GM18861 (cell line): ENCODE measurements around the gene SLC4A5.

Experiments used
- ATAC-seq: cut with Tn5 transposase; IDR thresholded peaks from one replicate; pipeline ENCODE4 v1.9.1; 2021; ENCODE audit not compliant: unreplicated experiment

The SLC4A5 gene

GRCh38 chr2:74343316-74343715 lies at the start of gene SLC4A5:
TSS of gene SLC4A5 (minus strand) at chr2:74343416. CDS start at chr2:74315023, 28,393 bp downstream.
- no peak for ATAC-seq

GRCh38 chr2:74392449-74392743 lies 49.2 kb upstream of the SLC4A5 start:
- ATAC-seq, result no peak

GRCh38 chr2:74391580-74392448 lies 48.6 kb upstream of the SLC4A5 start:
- ATAC-seq, result peak; percentile 48

- ATAC-seq, result peak; percentile 27
Observed at GRCh38 chr2:74391209-74391579, 48.0 kb upstream of the SLC4A5 start.

- no peak for ATAC-seq
Observed at GRCh38 chr2:74390606-74391005, 47.4 kb upstream of the SLC4A5 start.

GRCh38 chr2:74387346-74387745 lies 44.1 kb upstream of the SLC4A5 start:
- no peak for ATAC-seq

- ATAC-seq, result no peak
Observed at GRCh38 chr2:74385396-74385795, 42.2 kb upstream of the SLC4A5 start.

GRCh38 chr2:74384051-74384450 lies 40.8 kb upstream of the SLC4A5 start:
- no peak for ATAC-seq

- ATAC-seq, result no peak
Observed at GRCh38 chr2:74383254-74383653, 40.0 kb upstream of the SLC4A5 start.

GRCh38 chr2:74381751-74382150 lies 38.5 kb upstream of the SLC4A5 start:
- ATAC-seq, result no peak

- no peak for ATAC-seq
Observed at GRCh38 chr2:74379851-74380789, 36.9 kb upstream of the SLC4A5 start, which contains the start of gene DCTN1. TSS of gene DCTN1 (minus strand) at chr2:74380311. CDS start at chr2:74380037, 274 bp downstream.

- no peak for ATAC-seq
Observed at GRCh38 chr2:74378007-74378406, 34.8 kb upstream of the SLC4A5 start.

GRCh38 chr2:74375838-74376237 lies 32.6 kb upstream of the SLC4A5 start:
- ATAC-seq, result no peak

- ATAC-seq, result no peak
Observed at GRCh38 chr2:74374509-74375205, 31.4 kb upstream of the SLC4A5 start.

- ATAC-seq, result no peak
Observed at GRCh38 chr2:74373985-74374384, 30.8 kb upstream of the SLC4A5 start.

GRCh38 chr2:74373221-74373676 lies 30.0 kb upstream of the SLC4A5 start:
- ATAC-seq, result no peak

GRCh38 chr2:74372674-74373073 lies 29.5 kb upstream of the SLC4A5 start:
- ATAC-seq, result no peak

- no peak for ATAC-seq
Observed at GRCh38 chr2:74371421-74371820, 28.2 kb upstream of the SLC4A5 start.

- ATAC-seq, result no peak
Observed at GRCh38 chr2:74369976-74370375, 26.8 kb upstream of the SLC4A5 start.

GRCh38 chr2:74368499-74368898 lies 25.3 kb upstream of the SLC4A5 start:
- ATAC-seq, result no peak

GRCh38 chr2:74367789-74368188 lies 24.6 kb upstream of the SLC4A5 start:
- no peak for ATAC-seq
